T-cell (primary cell): ENCODE measurements around the gene XIRP1. TPM values are rescaled to one million over a fixed set of nuclear protein-coding genes. Genes with fewer than 3 reads are reported as not detected.

Experiments
- ATAC-seq, 4 experiments: fragments of 200-7000 bp in 3 of 4; fragments of 150-1000 bp in 1 of 4; cut with Tn5 transposase; replicated peaks in 1 of 4; 1 replicate in 3 of 4; 2 replicates in 1 of 4; pipeline ENCODE4 v1.10.0; 2021; ENCODE audit warnings: moderate library complexity in 3 of 4, mild to moderate bottlenecking in 2 of 4, moderate number of reproducible peaks in 1 of 4
- CTCF ChIA-PET, 2 donors: fragments of 300-600 bp; sonication (Branson Sonifier 250); formaldehyde crosslinking; loops; one replicate each; lab custom pipeline; 2022; ENCODE audit warnings: antibody characterized with exemption in 2 of 2; lab: Charles Lee
- POLR2A ChIA-PET, 2 donors: fragments of 300-600 bp; sonication (Branson Sonifier 250); formaldehyde crosslinking; loops; one replicate each; lab custom pipeline; 2022; ENCODE audit warnings: antibody characterized with exemption in 2 of 2; lab: Charles Lee
- DNase-seq, 35 experiments: peaks; one replicate each; pipeline versions ENCODE4 v3.0.0 to v3.0.0-alpha.2; 2013 to 2023
- H3K27ac ChIP-seq: one replicate; pipeline ENCODE4 v1.5.1; 2013; ENCODE audit warnings: low read length
- H3K27me3 ChIP-seq, 2 experiments: replicated peaks in 1 of 2; 1 replicate in 1 of 2; 2 replicates in 1 of 2; pipeline versions ENCODE4 v1.6.1 to v1.7.0; 2013; ENCODE audit warnings: low read length in 1 of 2, mixed read lengths in 1 of 2; ENCODE audit not compliant: control insufficient read depth in 2 of 2, insufficient read depth in 2 of 2; ENCODE audit errors: extremely low read depth in 1 of 2
- H3K36me3 ChIP-seq, 2 donors: 1 replicate in 1 of 2; 2 replicates in 1 of 2; pipeline versions ENCODE4 v1.6.1 to v1.7.0; 2013; ENCODE audit warnings: low read length in 1 of 2; ENCODE audit not compliant: control insufficient read depth in 2 of 2, insufficient read depth in 1 of 2; ENCODE audit errors: extremely low read depth in 1 of 2
- H3K4me1 ChIP-seq, 2 experiments: 1 replicate in 1 of 2; 2 replicates in 1 of 2; pipeline versions ENCODE4 v1.6.1 to v1.7.0; 2013; ENCODE audit warnings: low read length in 2 of 2, mixed read lengths in 1 of 2; ENCODE audit not compliant: insufficient read depth in 2 of 2, control insufficient read depth in 1 of 2; ENCODE audit errors: extremely low read depth in 1 of 2
- H3K4me3 ChIP-seq, 2 donors: 1 replicate in 1 of 2; 2 replicates in 1 of 2; pipeline versions ENCODE4 v1.5.1 to v1.7.0; 2013; ENCODE audit warnings: mild to moderate bottlenecking in 2 of 2, low read length in 1 of 2, moderate library complexity in 1 of 2; ENCODE audit not compliant: control insufficient read depth in 1 of 2; ENCODE audit errors: extremely low read depth in 1 of 2
- H3K9me3 ChIP-seq: 2 replicates; pipeline ENCODE4 v1.7.0; 2013
- H3K27ac Mint-ChIP-seq, 2 donors: one replicate each; pipeline ENCODE4 v1.8.0; 2020 to 2021; ENCODE audit warnings: mild to moderate bottlenecking in 2 of 2, mixed read lengths in 2 of 2
- H3K27me3 Mint-ChIP-seq, 2 donors: one replicate each; pipeline ENCODE4 v1.8.0; 2021 to 2022; ENCODE audit warnings: mixed read lengths in 2 of 2
- H3K36me3 Mint-ChIP-seq: one replicate; pipeline ENCODE4 v1.8.0; 2021; ENCODE audit warnings: mixed read lengths
- H3K4me1 Mint-ChIP-seq, 3 donors: one replicate each; pipeline ENCODE4 v1.8.0; 2020 to 2022; ENCODE audit warnings: mixed read lengths in 3 of 3, mild to moderate bottlenecking in 1 of 3
- H3K4me3 Mint-ChIP-seq, 3 donors: one replicate each; pipeline ENCODE4 v1.8.0; 2020 to 2022; ENCODE audit warnings: mild to moderate bottlenecking in 3 of 3, mixed read lengths in 3 of 3, moderate library complexity in 3 of 3
- H3K9me3 Mint-ChIP-seq, 3 donors: one replicate each; pipeline ENCODE4 v1.8.0; 2020 to 2022; ENCODE audit warnings: mixed read lengths in 3 of 3
- whole genome bisulfite sequencing: methylation state at CpG from one replicate; pipeline ENCODE4 v1.1.5; 2013; ENCODE audit warnings: missing lambda C conversion rate; ENCODE audit not compliant: insufficient coverage; 5-methylcytosine and 5-hydroxymethylcytosine counted together
- total RNA-seq, 35 experiments: library from RNA in 6 of 35; stranded (reverse) in 6 of 35; fragments of 120-200 nt in 1 of 35; gene quantifications; one replicate each; pipeline versions ENCODE4 v1.2.1 to v1.2.4 and lab custom pipeline; 2013 to 2026

XIRP1 gene, protein sequence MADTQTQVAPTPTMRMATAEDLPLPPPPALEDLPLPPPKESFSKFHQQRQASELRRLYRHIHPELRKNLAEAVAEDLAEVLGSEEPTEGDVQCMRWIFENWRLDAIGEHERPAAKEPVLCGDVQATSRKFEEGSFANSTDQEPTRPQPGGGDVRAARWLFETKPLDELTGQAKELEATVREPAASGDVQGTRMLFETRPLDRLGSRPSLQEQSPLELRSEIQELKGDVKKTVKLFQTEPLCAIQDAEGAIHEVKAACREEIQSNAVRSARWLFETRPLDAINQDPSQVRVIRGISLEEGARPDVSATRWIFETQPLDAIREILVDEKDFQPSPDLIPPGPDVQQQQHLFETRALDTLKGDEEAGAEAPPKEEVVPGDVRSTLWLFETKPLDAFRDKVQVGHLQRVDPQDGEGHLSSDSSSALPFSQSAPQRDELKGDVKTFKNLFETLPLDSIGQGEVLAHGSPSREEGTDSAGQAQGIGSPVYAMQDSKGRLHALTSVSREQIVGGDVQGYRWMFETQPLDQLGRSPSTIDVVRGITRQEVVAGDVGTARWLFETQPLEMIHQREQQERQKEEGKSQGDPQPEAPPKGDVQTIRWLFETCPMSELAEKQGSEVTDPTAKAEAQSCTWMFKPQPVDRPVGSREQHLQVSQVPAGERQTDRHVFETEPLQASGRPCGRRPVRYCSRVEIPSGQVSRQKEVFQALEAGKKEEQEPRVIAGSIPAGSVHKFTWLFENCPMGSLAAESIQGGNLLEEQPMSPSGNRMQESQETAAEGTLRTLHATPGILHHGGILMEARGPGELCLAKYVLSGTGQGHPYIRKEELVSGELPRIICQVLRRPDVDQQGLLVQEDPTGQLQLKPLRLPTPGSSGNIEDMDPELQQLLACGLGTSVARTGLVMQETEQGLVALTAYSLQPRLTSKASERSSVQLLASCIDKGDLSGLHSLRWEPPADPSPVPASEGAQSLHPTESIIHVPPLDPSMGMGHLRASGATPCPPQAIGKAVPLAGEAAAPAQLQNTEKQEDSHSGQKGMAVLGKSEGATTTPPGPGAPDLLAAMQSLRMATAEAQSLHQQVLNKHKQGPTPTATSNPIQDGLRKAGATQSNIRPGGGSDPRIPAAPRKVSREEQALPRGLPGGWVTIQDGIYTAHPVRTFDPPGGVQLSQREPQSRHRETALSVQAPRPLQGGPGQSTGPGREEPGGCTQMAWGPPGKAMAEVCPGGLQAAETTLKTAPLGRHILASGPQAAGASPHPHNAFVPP (N-terminal part only)
- total RNA-seq (not detected), total RNA-seq (lab: John Stamatoyannopoulos, UW) (0 to 256 (median 0.12) reads per million in 29 experiments)
- total RNA-seq (2013) = 0.13 TPM

DNA sequence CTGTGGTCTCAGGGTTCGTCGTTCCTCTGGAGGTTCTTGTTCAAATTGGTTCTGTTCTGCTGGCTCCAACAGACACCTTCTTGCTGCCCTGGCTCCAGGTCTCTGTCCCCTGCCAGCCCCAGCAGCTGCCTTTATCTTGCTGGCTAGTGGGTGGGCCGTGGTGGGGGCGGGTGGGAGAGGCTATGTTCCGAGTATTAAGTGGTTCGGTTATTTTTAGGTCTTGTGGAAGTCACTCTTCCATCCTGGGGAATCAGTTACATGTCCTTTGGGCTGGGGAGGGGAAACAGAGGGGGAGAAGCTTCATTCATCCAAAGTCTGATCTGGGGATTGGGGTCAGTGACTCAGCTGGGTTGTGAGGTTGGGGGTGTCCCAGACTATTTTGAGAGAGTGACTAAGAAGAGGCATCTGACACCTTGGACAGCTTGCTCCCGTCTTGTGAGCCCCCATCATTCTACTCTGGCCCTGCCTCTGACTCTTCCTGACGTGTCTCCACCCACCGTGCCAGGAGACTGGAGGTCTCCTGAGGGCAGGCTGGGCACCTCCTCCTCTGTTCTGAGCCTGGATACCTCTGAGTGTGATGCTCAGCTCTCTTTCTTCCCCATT lies at the start of gene XIRP1:
TSS of gene XIRP1 (minus strand) at position 106 of the 603 bp plus-strand sequence. CDS start 3,150 bp downstream, outside the sequence.
- ATAC-seq = no peak
- peaks cover 0 to 7% of the 10 kb centered on the region in 2 donors for H3K27me3 Mint-ChIP-seq

DNA sequence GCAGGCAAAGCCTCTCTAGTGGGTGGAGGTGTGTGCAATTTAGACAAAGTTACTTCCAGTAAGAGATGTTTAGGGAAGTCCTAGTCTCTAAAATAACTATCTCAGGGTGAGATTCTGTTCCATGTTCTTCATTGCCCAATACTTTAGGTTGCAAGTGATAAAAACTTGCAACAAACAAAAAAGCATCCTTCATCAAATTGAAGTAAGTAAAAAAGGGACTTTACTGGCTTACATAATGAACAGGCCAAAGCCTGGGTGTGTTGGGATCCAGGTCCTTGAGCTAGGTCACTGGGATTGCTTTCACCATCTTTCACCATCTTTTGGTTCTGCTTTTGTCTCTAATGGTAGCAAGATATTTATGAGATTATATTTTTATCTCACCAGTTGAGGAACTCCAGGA lies 49.2 kb upstream of the XIRP1 start:
- H3K27me3 ChIP-seq = no peaks in the 10 kb centered on the region
- POLR2A ChIA-PET = no interaction called here
- Mint-ChIP-seq H3K4me1 (peaks cover 0 to 2% (median 0%) of the 10 kb centered on the region in 3 donors), H3K27me3 (peaks cover 4 to 12% of the 10 kb centered on the region in 2 donors), H3K4me3 (no peak overlapping the region), H3K27ac (peak overlapping the region in 1 of 2 donors; percentile 20), H3K9me3 (peaks cover 0 to 8% (median 0%) of the 10 kb centered on the region in 3 donors), H3K36me3 (peaks cover 5% of the 10 kb centered on the region)
- H3K36me3 ChIP-seq = no peaks in the 10 kb centered on the region
- no peaks in the 10 kb centered on the region for H3K9me3 ChIP-seq
- no peak for ATAC-seq
- no peak for DNase-seq
- H3K27ac ChIP-seq = no peak overlapping the region
- H3K4me1 ChIP-seq = peaks cover 0 to 14% of the 10 kb centered on the region in 2 experiments
- CTCF ChIA-PET = interaction anchor here (0.5 to 0.6 kb wide), 2 partner anchors 12 to 52 kb away, joined by 4 to 6 read pairs; no protein-coding TSS in a partner anchor
- no peak overlapping the region for H3K4me3 ChIP-seq

More for the DNA sequence above, at the start of gene XIRP1:
- H3K27ac Mint-ChIP-seq = no peak within 1 kb of the TSS
- H3K9me3 Mint-ChIP-seq = no peaks in the 10 kb centered on the region
- H3K4me1 Mint-ChIP-seq = peaks cover 6 to 7% (median 6%) of the 10 kb centered on the region in 3 donors
- Histone ChIP-seq H3K4me1 (peaks cover 0 to 16% of the 10 kb centered on the region in 2 experiments), H3K4me3 (no peak within 1 kb of the TSS), H3K27ac (no peak within 1 kb of the TSS), H3K36me3 (no peaks in the 10 kb centered on the region), H3K27me3 (peaks cover 0 to 7% of the 10 kb centered on the region in 2 experiments), H3K9me3 (no peaks in the 10 kb centered on the region)
- DNase-seq = no peak
- 75% methylated on average over 8 of the region's 9 CpGs for WGBS
- H3K36me3 Mint-ChIP-seq = no peaks in the 10 kb centered on the region
- ChIA-PET CTCF (interaction anchor here (0.6 to 6.9 kb wide), 7 partner anchors 59 to 102 kb away, joined by 3 to 82 read pairs (median 5); no protein-coding TSS in a partner anchor), POLR2A (interaction anchor here in 1 of 2 donors (0.6 kb wide), 1 partner anchor 76 kb away, joined by 8 read pairs; no protein-coding TSS in a partner anchor)
- H3K4me3 Mint-ChIP-seq = no peak within 1 kb of the TSS

DNA sequence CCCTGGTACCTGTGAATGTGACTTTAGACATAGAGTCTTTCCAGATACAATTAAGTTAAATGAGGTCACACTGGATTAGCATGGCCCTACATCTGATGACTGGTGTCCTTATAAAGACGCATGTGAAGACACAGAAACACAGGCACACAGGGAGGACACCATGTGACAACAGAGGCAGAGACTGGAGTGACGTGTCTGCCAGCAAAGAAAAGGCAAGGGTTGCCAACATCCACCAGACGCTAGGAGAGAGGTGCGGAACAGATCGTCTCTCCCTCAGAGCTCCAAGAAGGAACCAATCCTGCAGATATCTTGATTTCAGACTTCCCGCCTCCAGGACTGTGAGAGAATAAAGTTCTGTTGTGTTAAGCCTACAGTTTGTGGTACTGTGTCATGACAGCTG lies 44.6 kb upstream of the XIRP1 start:
- Histone ChIP-seq H3K27me3 (no peaks in the 10 kb centered on the region), H3K4me1 (peaks cover 14 to 45% of the 10 kb centered on the region in 2 experiments), H3K27ac (no peak overlapping the region), H3K36me3 (no peaks in the 10 kb centered on the region), H3K9me3 (no peaks in the 10 kb centered on the region), H3K4me3 (no peak overlapping the region)
- Mint-ChIP-seq H3K4me3 (no peak overlapping the region), H3K4me1 (peaks cover 18 to 28% (median 25%) of the 10 kb centered on the region in 3 donors), H3K27ac (no peak overlapping the region), H3K9me3 (no peaks in the 10 kb centered on the region), H3K27me3 (peaks cover 8 to 15% of the 10 kb centered on the region in 2 donors), H3K36me3 (no peaks in the 10 kb centered on the region)
- ChIA-PET POLR2A (no interaction called here), CTCF (interaction anchor here in 1 of 2 donors (1.1 kb wide), 1 partner anchor 29 kb away, joined by 3 read pairs; no protein-coding TSS in a partner anchor)
- no peak for ATAC-seq
- no peak for DNase-seq
- WGBS = 70% methylated on average over 3 of the region's 6 CpGs

DNA sequence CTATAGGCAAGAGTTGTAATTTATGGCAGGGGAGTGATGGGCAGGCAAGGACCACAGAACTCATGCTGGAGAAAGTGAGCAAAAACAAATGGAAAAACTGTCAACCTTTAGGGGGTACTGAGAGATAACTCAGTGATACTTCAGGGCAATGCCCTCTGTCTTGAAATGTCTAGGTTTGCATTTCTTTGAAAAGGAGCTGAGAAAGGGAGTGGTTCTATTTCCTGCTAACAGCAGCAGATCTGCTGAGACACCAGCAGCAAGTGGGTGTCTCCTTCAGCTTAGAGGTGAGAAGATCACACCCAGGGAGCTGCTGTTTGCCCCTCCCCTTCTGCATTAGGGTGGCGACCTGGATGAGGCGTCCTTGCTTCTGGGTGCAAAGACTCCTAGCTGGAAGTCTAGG lies 42.3 kb upstream of the XIRP1 start:
- Histone ChIP-seq H3K4me3 (no peak overlapping the region), H3K27ac (peak overlapping the region; percentile 53), H3K4me1 (peaks cover 14 to 54% of the 10 kb centered on the region in 2 experiments), H3K27me3 (no peaks in the 10 kb centered on the region), H3K9me3 (no peaks in the 10 kb centered on the region), H3K36me3 (no peaks in the 10 kb centered on the region)
- peak; percentile 67 to 92 (median 84) for ATAC-seq
- H3K9me3 Mint-ChIP-seq = peaks cover 0 to 4% (median 0%) of the 10 kb centered on the region in 3 donors
- H3K36me3 Mint-ChIP-seq = no peaks in the 10 kb centered on the region
- H3K4me3 Mint-ChIP-seq = peak overlapping the region in 2 of 3 donors; percentile 47 to 54
- POLR2A ChIA-PET = no interaction called here
- CTCF ChIA-PET = interaction anchor here (0.6 to 2.7 kb wide), 3 partner anchors 45 to 62 kb away, joined by 4 to 9 read pairs (median 9); no protein-coding TSS in a partner anchor
- no CpG with 5 or more reads among the region's 2 CpGs for WGBS
- peak overlapping the region; percentile 49 to 78 for H3K27ac Mint-ChIP-seq
- peak in 27 of 35 experiments; percentile 5 to 69 (median 21) for DNase-seq
- peaks cover 6 to 14% of the 10 kb centered on the region in 2 donors for H3K27me3 Mint-ChIP-seq
- peaks cover 18 to 29% (median 27%) of the 10 kb centered on the region in 3 donors for H3K4me1 Mint-ChIP-seq

DNA sequence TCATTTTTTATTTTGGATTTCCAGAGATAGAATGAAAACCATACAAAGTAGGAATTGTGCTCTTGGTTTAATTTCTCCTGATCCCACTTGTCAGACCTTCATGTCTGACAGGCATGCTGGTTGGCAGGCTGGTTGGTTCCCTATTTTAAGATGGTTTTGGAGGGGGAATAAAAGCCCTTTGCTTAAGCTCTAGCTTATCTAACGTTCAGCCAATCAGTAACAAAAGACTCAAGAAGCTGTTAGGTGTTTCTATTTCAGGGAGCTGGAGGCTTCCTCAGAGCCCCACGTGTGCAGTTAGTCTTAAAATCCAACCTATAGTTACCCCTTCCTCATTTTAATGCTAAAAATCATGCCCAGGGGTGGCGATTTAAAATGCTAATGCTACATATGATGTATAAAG lies 40.5 kb upstream of the XIRP1 start:
- peaks cover 18 to 29% (median 27%) of the 10 kb centered on the region in 3 donors for H3K4me1 Mint-ChIP-seq
- no peaks in the 10 kb centered on the region for H3K9me3 ChIP-seq
- peak overlapping the region in 1 of 3 donors; percentile 40 for H3K4me3 Mint-ChIP-seq
- peak overlapping the region in 1 of 2 donors; percentile 21 for H3K4me3 ChIP-seq
- ATAC-seq (no peak), DNase-seq (no peak)
- peaks cover 4 to 9% of the 10 kb centered on the region in 2 donors for H3K27me3 Mint-ChIP-seq
- POLR2A ChIA-PET = no interaction called here
- H3K4me1 ChIP-seq = peaks cover 14 to 53% of the 10 kb centered on the region in 2 experiments
- H3K27ac Mint-ChIP-seq = no peak overlapping the region
- H3K36me3 Mint-ChIP-seq = no peaks in the 10 kb centered on the region
- CTCF ChIA-PET = interaction anchor here in 1 of 2 donors (2.7 kb wide), 1 partner anchor 55 kb away, joined by 9 read pairs; no protein-coding TSS in a partner anchor
- H3K36me3 ChIP-seq = no peaks in the 10 kb centered on the region
- WGBS = no CpG with 5 or more reads among the region's 3 CpGs
- H3K27ac ChIP-seq = no peak overlapping the region
- H3K27me3 ChIP-seq = no peaks in the 10 kb centered on the region
- peaks cover 0 to 4% (median 0%) of the 10 kb centered on the region in 3 donors for H3K9me3 Mint-ChIP-seq
